ENCODE measurements around the gene TFF3.

The TFF3 gene, protein sequence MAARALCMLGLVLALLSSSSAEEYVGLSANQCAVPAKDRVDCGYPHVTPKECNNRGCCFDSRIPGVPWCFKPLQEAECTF

DNA sequence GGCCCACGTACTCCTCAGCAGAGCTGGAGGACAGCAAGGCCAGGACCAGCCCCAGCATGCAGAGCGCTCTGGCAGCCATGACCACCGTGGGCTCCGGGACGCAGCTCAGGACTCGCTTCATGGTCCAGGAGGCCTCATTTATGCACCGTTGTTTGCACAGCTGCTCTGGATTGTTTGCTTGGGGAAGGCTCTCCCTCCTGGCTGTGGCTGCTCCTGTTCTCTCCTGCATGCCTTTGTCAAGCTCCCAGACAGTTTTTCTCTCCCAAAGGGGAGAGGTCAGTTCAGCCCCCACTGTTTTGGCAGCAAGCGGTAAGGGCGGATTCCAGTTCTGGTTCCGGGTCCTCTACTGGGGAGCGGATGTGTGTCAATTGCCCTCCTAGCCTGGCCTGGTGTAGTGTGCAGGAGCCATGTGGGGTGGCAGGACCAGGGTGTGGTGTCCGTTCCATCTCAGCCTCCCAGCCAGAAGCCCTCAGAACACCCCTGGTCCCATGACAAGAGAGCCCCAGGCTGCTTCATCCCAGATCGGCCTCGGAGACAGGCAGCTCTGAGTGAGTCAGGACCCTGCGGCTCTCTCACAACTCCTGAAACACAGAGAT is at the start of gene TFF3:
Gene TFF3, minus strand, starts transcription at position 114 of the 596 bp plus-strand sequence. Its CDS starts 35 bp downstream, at position 79.
- in situ Hi-C loops (cut with MboI; ENCODE audit: low sequenced_read_pairs, unreplicated experiment) = no loop called here
- DNase-seq (ENCODE audit: low spot score) = no peak
- TF ChIP-seq, protein P1, sequence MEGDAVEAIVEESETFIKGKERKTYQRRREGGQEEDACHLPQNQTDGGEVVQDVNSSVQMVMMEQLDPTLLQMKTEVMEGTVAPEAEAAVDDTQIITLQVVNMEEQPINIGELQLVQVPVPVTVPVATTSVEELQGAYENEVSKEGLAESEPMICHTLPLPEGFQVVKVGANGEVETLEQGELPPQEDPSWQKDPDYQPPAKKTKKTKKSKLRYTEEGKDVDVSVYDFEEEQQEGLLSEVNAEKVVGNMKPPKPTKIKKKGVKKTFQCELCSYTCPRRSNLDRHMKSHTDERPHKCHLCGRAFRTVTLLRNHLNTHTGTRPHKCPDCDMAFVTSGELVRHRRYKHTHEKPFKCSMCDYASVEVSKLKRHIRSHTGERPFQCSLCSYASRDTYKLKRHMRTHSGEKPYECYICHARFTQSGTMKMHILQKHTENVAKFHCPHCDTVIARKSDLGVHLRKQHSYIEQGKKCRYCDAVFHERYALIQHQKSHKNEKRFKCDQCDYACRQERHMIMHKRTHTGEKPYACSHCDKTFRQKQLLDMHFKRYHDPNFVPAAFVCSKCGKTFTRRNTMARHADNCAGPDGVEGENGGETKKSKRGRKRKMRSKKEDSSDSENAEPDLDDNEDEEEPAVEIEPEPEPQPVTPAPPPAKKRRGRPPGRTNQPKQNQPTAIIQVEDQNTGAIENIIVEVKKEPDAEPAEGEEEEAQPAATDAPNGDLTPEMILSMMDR (IDR thresholded peaks at IDR 0.05; ENCODE audit: borderline replicate concordance, control extremely low read depth, extremely low read depth, insufficient read depth, missing control alignments) = no peak

DNA sequence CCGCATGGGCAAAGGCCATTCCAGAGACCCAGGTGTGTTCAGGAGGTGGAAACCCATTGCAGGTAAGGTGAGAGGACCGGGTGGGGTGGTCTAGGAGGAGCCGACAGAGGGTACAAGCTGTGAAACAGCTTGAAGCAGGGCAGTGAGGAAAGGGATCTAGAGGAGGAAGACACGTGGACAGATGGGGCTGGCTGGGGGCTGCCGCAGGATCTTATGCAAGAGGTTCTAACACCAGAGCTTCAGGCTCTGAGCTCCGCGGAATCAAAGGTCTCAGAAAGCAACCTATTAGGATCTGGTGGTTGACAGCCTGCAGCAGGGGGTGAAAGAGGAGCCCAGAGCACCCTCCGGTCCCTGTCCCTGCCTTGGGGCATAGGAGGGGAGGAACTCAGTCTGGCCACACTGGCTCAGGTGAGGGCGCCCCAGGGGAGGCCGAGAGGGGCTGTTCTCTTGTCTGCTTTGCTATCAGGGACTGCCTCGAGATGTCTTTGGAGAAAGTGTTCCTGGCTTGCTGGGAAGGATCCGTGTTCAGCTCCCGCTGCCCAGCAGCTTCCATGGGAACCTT is 49.2 kb upstream of the TFF3 start:
- TF ChIP-seq, protein P1 (IDR thresholded peaks at IDR 0.05; ENCODE audit: borderline replicate concordance, control extremely low read depth, extremely low read depth, insufficient read depth, missing control alignments) = no peak
- no peak for DNase-seq (ENCODE audit: low spot score)

DNA sequence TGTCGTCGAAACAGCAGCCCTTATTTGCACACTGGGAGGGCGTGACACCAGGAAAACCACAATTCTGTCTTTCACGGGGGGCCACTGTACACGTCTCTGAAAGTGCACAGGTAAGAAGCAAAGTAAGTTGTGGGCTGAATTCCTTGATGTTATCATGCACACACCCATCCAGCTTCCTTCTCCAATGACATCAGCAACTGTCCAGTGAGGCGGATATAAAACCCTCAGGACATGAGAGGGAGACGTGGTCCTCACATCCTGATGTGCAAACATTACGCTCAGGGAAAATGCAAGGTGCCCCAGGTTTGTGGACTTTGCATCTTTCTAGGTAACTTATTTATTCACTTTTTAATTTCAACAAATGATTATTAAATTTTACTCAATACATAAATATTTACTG is 48.1 kb upstream of the TFF3 start:
- in situ Hi-C loops (cut with MboI; ENCODE audit: low sequenced_read_pairs, unreplicated experiment) = no loop called here
- TF ChIP-seq, protein P1 (IDR thresholded peaks at IDR 0.05; ENCODE audit: borderline replicate concordance, control extremely low read depth, extremely low read depth, insufficient read depth, missing control alignments) = no peak
- no peak for DNase-seq (ENCODE audit: low spot score)

More for the DNA sequence above, 49.2 kb upstream of the TFF3 start:
- in situ Hi-C loops (cut with MboI; ENCODE audit: low sequenced_read_pairs, unreplicated experiment) = no loop called here

DNA sequence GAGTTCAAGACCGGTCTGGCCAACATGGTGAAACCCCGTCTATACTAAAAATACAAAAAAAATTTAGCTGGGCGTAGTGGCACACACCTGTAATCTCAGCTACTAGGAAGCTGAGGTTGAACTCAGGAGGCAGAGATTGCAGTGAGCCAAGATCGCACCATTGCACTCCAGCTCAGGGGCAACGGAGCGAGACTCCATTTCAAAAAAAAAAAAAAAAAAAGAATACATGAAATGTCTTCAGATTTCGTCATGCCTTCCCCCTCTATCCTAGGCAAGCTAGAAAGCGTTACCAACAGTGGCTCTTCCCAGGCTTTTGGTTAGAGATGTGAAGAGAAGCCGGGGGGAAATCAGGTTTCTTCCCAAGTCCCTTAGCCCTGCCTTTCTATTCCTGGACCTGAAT is 47.5 kb upstream of the TFF3 start:
- in situ Hi-C loops (cut with MboI; ENCODE audit: low sequenced_read_pairs, unreplicated experiment) = no loop called here
- no peak for DNase-seq (ENCODE audit: low spot score)
- TF ChIP-seq, protein P1 (IDR thresholded peaks at IDR 0.05; ENCODE audit: borderline replicate concordance, control extremely low read depth, extremely low read depth, insufficient read depth, missing control alignments) = no peak

DNA sequence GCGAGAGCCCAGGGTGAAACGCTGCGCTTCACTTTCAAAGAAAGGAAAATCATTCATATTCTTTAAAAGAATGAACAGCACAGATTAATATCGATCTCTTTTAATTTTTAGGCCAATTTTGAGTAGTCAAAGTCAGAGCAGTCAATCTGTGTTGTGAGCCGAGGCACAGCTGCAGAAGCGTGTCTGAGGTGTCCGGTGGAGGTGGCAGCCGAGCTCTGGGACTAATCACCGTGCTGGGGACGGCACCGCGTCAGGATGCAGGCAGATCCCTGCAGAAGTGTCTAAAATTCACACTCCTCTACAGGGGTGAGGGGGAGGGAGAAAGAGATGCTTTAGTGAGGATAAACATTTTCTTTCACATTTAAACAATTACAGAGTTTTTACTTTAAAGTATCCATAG is 47.0 kb upstream of the TFF3 start:
- TF ChIP-seq, protein P1 (IDR thresholded peaks at IDR 0.05; ENCODE audit: borderline replicate concordance, control extremely low read depth, extremely low read depth, insufficient read depth, missing control alignments) = no peak
- no peak for DNase-seq (ENCODE audit: low spot score)
- in situ Hi-C loops (cut with MboI; ENCODE audit: low sequenced_read_pairs, unreplicated experiment) = no loop called here

DNA sequence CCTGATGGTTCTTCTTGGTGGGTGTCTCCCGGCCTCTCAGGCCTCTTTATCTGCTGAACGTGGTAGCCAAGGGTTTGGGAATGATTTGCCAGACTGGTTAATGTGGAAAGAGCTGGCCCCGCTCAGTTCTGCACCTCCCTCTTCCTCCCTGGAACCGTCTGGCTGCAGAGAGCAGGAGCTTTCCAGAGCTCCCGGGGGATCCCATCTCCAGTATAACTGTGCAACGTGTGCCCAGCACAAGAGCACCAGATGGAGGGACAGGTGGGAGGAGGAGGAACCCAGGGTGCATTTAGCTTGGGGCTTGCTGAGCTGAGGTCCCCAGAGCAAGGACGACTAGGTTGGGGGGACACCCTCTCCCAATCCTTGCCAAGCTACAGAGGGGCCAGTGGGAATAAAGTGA is 46.1 kb upstream of the TFF3 start:
- TF ChIP-seq, protein P1 (IDR thresholded peaks at IDR 0.05; ENCODE audit: borderline replicate concordance, control extremely low read depth, extremely low read depth, insufficient read depth, missing control alignments) = no peak
- DNase-seq (ENCODE audit: low spot score) = no peak
- in situ Hi-C loops (cut with MboI; ENCODE audit: low sequenced_read_pairs, unreplicated experiment) = no loop called here

All from GM13976 (cell line).